CD4-positive, CD25-positive, alpha-beta regulatory T cell (primary cell): ENCODE data around the gene BCCIP. TPM values are rescaled to one million over a fixed set of nuclear protein-coding genes. Genes with fewer than 3 reads are reported as not detected.

Source experiments
- ATAC-seq, 2 donors: fragments of 150-1000 bp; cut with Tn5 transposase; one replicate each; pipeline ENCODE4 v1.10.0; 2021; ENCODE audit warnings: low read depth in 2 of 2, moderate number of reproducible peaks in 2 of 2, moderate library complexity in 1 of 2
- DNase-seq, 3 donors: peaks; one replicate each; pipeline versions ENCODE4 v3.0.0 to v3.0.0-alpha.2; 2012 to 2022; ENCODE audit warnings: mixed read lengths in 1 of 3
- H3K27ac ChIP-seq: one replicate; pipeline ENCODE4 v1.7.0; 2013; ENCODE audit warnings: mild to moderate bottlenecking, low read length; ENCODE audit not compliant: insufficient read depth, poor library complexity, severe bottlenecking
- H3K27me3 ChIP-seq: one replicate; pipeline ENCODE4 v1.7.0; 2013; ENCODE audit warnings: low read length; ENCODE audit not compliant: control insufficient read depth, insufficient read depth
- H3K36me3 ChIP-seq: one replicate; pipeline ENCODE4 v1.7.0; 2013; ENCODE audit warnings: mild to moderate bottlenecking, low read length, moderate library complexity; ENCODE audit not compliant: control insufficient read depth, insufficient read depth
- H3K4me1 ChIP-seq: 2 replicates; pipeline ENCODE4 v1.7.0; 2013; ENCODE audit warnings: mild to moderate bottlenecking, low read length; ENCODE audit not compliant: insufficient read depth, control insufficient read depth, poor library complexity, severe bottlenecking
- H3K4me3 ChIP-seq: one replicate; pipeline ENCODE4 v1.7.0; 2013; ENCODE audit warnings: low read depth, mild to moderate bottlenecking, low read length, moderate library complexity
- H3K9me3 ChIP-seq, 2 experiments: 1 replicate in 1 of 2; 2 replicates in 1 of 2; pipeline ENCODE4 v1.7.0; 2013; ENCODE audit warnings: low read length in 2 of 2, mild to moderate bottlenecking in 1 of 2, moderate library complexity in 1 of 2; ENCODE audit not compliant: control insufficient read depth in 2 of 2
- H3K27ac Mint-ChIP-seq, 3 donors: one replicate each; pipeline ENCODE4 v1.8.0; 2020 to 2022; ENCODE audit warnings: mild to moderate bottlenecking in 3 of 3, mixed read lengths in 3 of 3, moderate library complexity in 2 of 3
- H3K27me3 Mint-ChIP-seq: one replicate; pipeline ENCODE4 v1.8.0; 2022; ENCODE audit warnings: mild to moderate bottlenecking, mixed read lengths
- H3K36me3 Mint-ChIP-seq: one replicate; pipeline ENCODE4 v1.8.0; 2020; ENCODE audit warnings: mixed read lengths
- H3K4me1 Mint-ChIP-seq, 4 donors: one replicate each; pipeline ENCODE4 v1.8.0; 2020 to 2022; ENCODE audit warnings: mixed read lengths in 4 of 4, mild to moderate bottlenecking in 1 of 4
- H3K4me3 Mint-ChIP-seq, 4 donors: one replicate each; pipeline ENCODE4 v1.8.0; 2020 to 2022; ENCODE audit warnings: mild to moderate bottlenecking in 4 of 4, mixed read lengths in 4 of 4, moderate library complexity in 3 of 4
- H3K9me3 Mint-ChIP-seq, 7 donors: one replicate each; pipeline ENCODE4 v1.8.0; 2020 to 2022; ENCODE audit warnings: mixed read lengths in 7 of 7, mild to moderate bottlenecking in 3 of 7, moderate library complexity in 2 of 7
- polyA plus RNA-seq, 4 donors: library from polyadenylated mRNA; unstranded; fragments of 300-500 nt; fragmentation: Illumina TruSeq; gene quantifications; one replicate each; pipeline ENCODE4 v1.2.3, GENCODE V29; 2021
- total RNA-seq: library from RNA; stranded (reverse); gene quantifications from one replicate; pipeline ENCODE4 v1.2.3, GENCODE V29; 2022

The BCCIP gene
- total and polyA plus RNA-seq, 5 donors from 2014 or later, result 34.0 to 89.9 (median 76.6) TPM

GRCh38 chr10:125799451-125800182 is 23.7 kb upstream of the BCCIP start:
- H3K27me3 ChIP-seq, result no peaks in the 10 kb centered on the region
- no peaks in the 10 kb centered on the region for H3K9me3 Mint-ChIP-seq
- no peaks in the 10 kb centered on the region for H3K4me1 ChIP-seq
- DNase-seq, result no peak
- no peaks in the 10 kb centered on the region for H3K27me3 Mint-ChIP-seq
- H3K9me3 ChIP-seq, result no peaks in the 10 kb centered on the region
- ATAC-seq, result no peak
- no peak overlapping the region for H3K27ac ChIP-seq
- H3K4me3 Mint-ChIP-seq, result no peak overlapping the region
- peaks cover 0 to 5% (median 0%) of the 10 kb centered on the region in 4 donors for H3K4me1 Mint-ChIP-seq
- H3K4me3 ChIP-seq, result no peak overlapping the region
- peaks cover 21% of the 10 kb centered on the region for H3K36me3 Mint-ChIP-seq
- peaks cover 42% of the 10 kb centered on the region for H3K36me3 ChIP-seq
- peak overlapping the region in 1 of 3 donors; percentile 77 for H3K27ac Mint-ChIP-seq

DNA sequence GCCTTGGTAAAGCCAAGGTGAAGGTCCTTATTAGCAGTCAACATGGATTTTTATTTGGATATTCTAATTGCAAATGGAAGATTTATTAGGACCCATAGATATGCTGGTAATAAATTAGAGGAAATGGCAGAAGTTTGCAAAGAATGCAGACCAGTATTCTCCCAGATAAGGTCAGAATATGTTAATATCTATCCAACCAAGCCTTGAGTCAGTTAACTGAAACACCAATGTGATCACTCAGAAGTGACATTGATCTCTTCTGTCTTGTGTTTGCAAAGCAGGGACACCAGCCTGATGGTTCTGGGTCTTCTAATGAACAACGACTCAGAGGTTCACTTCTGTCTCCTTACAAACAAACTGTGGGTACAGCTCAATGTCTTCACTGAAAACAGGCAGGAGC is 21.8 kb upstream of the BCCIP start:
- Mint-ChIP-seq H3K9me3 (no peaks in the 10 kb centered on the region), H3K36me3 (peaks cover 32% of the 10 kb centered on the region), H3K27me3 (no peaks in the 10 kb centered on the region), H3K27ac (no peak overlapping the region), H3K4me1 (peaks cover 0 to 5% (median 0%) of the 10 kb centered on the region in 4 donors), H3K4me3 (no peak overlapping the region)
- Histone ChIP-seq H3K4me3 (no peak overlapping the region), H3K9me3 (no peaks in the 10 kb centered on the region), H3K4me1 (no peaks in the 10 kb centered on the region), H3K27ac (no peak overlapping the region), H3K36me3 (peaks cover 41% of the 10 kb centered on the region), H3K27me3 (no peaks in the 10 kb centered on the region)
- DNase-seq (no peak), ATAC-seq (no peak)

GRCh38 chr10:125802131-125802530 is 21.2 kb upstream of the BCCIP start:
- peaks cover 42% of the 10 kb centered on the region for H3K36me3 ChIP-seq
- H3K36me3 Mint-ChIP-seq, result peaks cover 34% of the 10 kb centered on the region
- no peaks in the 10 kb centered on the region for H3K9me3 Mint-ChIP-seq

GRCh38 chr10:125802739-125803138 is 20.6 kb upstream of the BCCIP start:
- Mint-ChIP-seq H3K36me3 (peaks cover 36% of the 10 kb centered on the region), H3K27me3 (no peaks in the 10 kb centered on the region), H3K4me3 (no peak overlapping the region)

More at GRCh38 chr10:125802131-125802530, 21.2 kb upstream of the BCCIP start:
- no peak for DNase-seq
- H3K4me1 ChIP-seq, result no peaks in the 10 kb centered on the region
- Mint-ChIP-seq H3K27ac (no peak overlapping the region), H3K4me3 (no peak overlapping the region), H3K27me3 (no peaks in the 10 kb centered on the region), H3K4me1 (peaks cover 0 to 5% (median 0%) of the 10 kb centered on the region in 4 donors)
- H3K4me3 ChIP-seq, result no peak overlapping the region
- ATAC-seq, result no peak
- H3K27me3 ChIP-seq, result no peaks in the 10 kb centered on the region
- H3K9me3 ChIP-seq, result no peaks in the 10 kb centered on the region
- H3K27ac ChIP-seq, result no peak overlapping the region

GRCh38 chr10:125808047-125808446 is 15.3 kb upstream of the BCCIP start:
- Histone ChIP-seq H3K4me1 (no peaks in the 10 kb centered on the region), H3K27me3 (no peaks in the 10 kb centered on the region), H3K27ac (no peak overlapping the region), H3K36me3 (peaks cover 56% of the 10 kb centered on the region), H3K4me3 (no peak overlapping the region), H3K9me3 (no peaks in the 10 kb centered on the region)
- ATAC-seq (no peak), DNase-seq (no peak)
- Mint-ChIP-seq H3K36me3 (peaks cover 46% of the 10 kb centered on the region), H3K9me3 (no peaks in the 10 kb centered on the region), H3K4me3 (no peak overlapping the region), H3K27ac (no peak overlapping the region), H3K4me1 (peaks cover 0 to 2% (median 0%) of the 10 kb centered on the region in 4 donors), H3K27me3 (no peaks in the 10 kb centered on the region)

More at GRCh38 chr10:125802739-125803138, 20.6 kb upstream of the BCCIP start:
- Histone ChIP-seq H3K27ac (no peak overlapping the region), H3K36me3 (peaks cover 42% of the 10 kb centered on the region), H3K27me3 (no peaks in the 10 kb centered on the region), H3K4me1 (no peaks in the 10 kb centered on the region), H3K4me3 (no peak overlapping the region), H3K9me3 (no peaks in the 10 kb centered on the region)
- Mint-ChIP-seq H3K9me3 (no peaks in the 10 kb centered on the region), H3K27ac (no peak overlapping the region), H3K4me1 (peaks cover 0 to 5% (median 0%) of the 10 kb centered on the region in 4 donors)
- ATAC-seq (no peak), DNase-seq (no peak)

DNA sequence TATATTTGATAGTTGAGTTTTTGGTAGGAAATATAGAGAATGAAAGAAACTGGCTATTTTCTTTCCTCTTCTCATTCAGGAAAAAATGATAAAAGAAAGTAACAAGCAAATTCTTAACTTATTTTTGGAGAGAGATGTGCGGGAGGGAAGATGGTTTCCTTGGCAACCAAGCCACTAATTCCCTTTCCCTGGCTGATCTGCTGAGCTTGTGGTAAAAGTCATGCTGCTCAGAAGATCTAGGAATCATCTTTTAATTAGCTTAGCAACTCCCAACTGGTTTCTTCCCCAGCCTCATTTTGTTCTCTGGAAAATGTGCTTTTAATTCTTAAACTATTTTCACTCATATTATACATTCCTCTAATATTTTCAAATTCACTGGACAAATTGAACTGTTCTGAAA is 12.1 kb upstream of the BCCIP start:
- DNase-seq, result no peak
- Mint-ChIP-seq H3K4me3 (no peak overlapping the region), H3K4me1 (peaks cover 0 to 3% (median under 1%) of the 10 kb centered on the region in 4 donors), H3K36me3 (peaks cover 57% of the 10 kb centered on the region), H3K27me3 (no peaks in the 10 kb centered on the region), H3K9me3 (no peaks in the 10 kb centered on the region), H3K27ac (no peak overlapping the region)
- H3K9me3 ChIP-seq, result no peaks in the 10 kb centered on the region
- no peaks in the 10 kb centered on the region for H3K27me3 ChIP-seq
- no peak for ATAC-seq
- no peak overlapping the region for H3K27ac ChIP-seq
- peaks cover 65% of the 10 kb centered on the region for H3K36me3 ChIP-seq
- H3K4me1 ChIP-seq, result no peaks in the 10 kb centered on the region
- H3K4me3 ChIP-seq, result no peak overlapping the region

- Mint-ChIP-seq H3K4me3 (no peak overlapping the region), H3K9me3 (no peaks in the 10 kb centered on the region), H3K36me3 (peaks cover 47% of the 10 kb centered on the region), H3K27me3 (no peaks in the 10 kb centered on the region), H3K27ac (no peak overlapping the region), H3K4me1 (peaks cover 0 to 5% (median 1%) of the 10 kb centered on the region in 4 donors)
- ATAC-seq (no peak), DNase-seq (no peak)
- H3K9me3 ChIP-seq, result no peaks in the 10 kb centered on the region
- peaks cover 56% of the 10 kb centered on the region for H3K36me3 ChIP-seq
- H3K4me3 ChIP-seq, result no peak overlapping the region
- H3K27me3 ChIP-seq, result no peaks in the 10 kb centered on the region
- H3K4me1 ChIP-seq, result no peaks in the 10 kb centered on the region
- H3K27ac ChIP-seq, result no peak overlapping the region
Observed at GRCh38 chr10:125812128-125812750, 11.1 kb upstream of the BCCIP start.
